Ovary (tissue), 3 donors: ENCODE results near the gene PRKG1.

Experiments used
- CTCF ChIP-seq, 3 donors: fragments of 450-650 bp in 2 of 3; fragments of 200-600 bp in 1 of 3; IDR thresholded peaks; one replicate each; pipeline versions ENCODE4 v1.5.1 to v1.8.0; 2016 to 2022; ENCODE audit warnings: antibody characterized with exemption in 3 of 3, mild to moderate bottlenecking in 1 of 3
- EP300 ChIP-seq: sonication (generic); formaldehyde crosslinking; IDR thresholded peaks from one replicate; pipeline ENCODE4 v1.6.1; 2017; ENCODE audit warnings: antibody characterized with exemption
- POLR2A ChIP-seq: fragments of 450-650 bp; IDR thresholded peaks from one replicate; pipeline ENCODE4 v1.6.1; 2017; ENCODE audit warnings: antibody characterized with exemption, mild to moderate bottlenecking, moderate library complexity
- donor health status: DM: no; HTN: no; CAD: no.

DNA sequence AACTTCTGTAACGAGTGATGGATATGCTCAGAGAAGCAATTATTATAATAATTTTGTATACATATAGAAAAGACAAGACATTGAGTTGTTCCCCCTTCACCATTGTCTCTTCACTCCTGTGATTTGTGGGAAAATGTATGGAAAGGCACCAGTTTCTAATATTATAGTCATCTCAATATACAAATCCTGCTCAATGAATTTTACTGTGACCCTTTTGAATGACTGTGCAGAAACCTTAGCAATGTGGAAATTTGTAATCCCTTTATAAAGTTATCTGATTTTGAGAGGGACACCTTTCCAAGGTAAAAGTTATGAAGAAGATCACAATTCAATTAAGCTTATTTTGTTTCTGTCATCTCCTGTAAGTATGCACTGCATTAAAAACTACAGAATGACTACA is 1165.5 kb downstream of the PRKG1 start:
- no peak for TF ChIP-seq CTCF (IDR thresholded peaks at IDR 0.05)
- TF ChIP-seq POLR2A, result no peak
- TF ChIP-seq EP300, result no peak
